Dedifferentiated amniotic fluid mesenchymal stem cell (primary cell): ENCODE data around the gene SFTA2.
"Not testable (repeated sequence)": the region's sequence is repeated elsewhere in the genome, so short reads cannot be mapped to it uniquely, and the experiment has no call there.

ENCODE experiments used
- DNase-seq: peaks from one replicate; pipeline ENCODE4 v3.0.0-alpha.2; 2016; ENCODE audit errors: extremely low spot score

The SFTA2 gene

GRCh38 chr6:30912746-30913520 is 19.0 kb downstream of the SFTA2 start:
- DNase-seq, result no peak

DNA sequence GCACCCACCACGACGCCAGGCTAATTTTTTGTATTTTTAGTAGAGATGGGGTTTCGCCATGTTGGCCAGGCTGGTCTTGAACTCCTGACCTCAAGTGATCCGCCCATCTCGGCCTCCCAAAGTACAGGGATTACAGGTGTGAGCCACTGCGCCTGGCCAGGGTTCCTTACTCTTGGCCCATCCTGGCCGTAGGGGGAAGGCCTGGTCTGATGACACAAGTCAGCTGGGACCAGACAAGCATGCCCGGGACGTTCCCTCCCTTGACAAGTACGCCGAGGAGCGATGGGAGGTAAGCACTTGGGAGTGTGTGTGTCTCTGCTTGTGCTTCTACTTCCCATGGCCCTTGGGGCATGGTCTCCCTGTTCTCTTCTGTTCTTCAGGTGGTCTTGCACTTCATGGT is 21.5 kb downstream of the SFTA2 start:
- not testable (repeated sequence) for DNase-seq

GRCh38 chr6:30908700-30909099 is 23.3 kb downstream of the SFTA2 start:
- no peak for DNase-seq

- peak; percentile 99 for DNase-seq
Measured at GRCh38 chr6:30907758-30908591, 24.0 kb downstream of the SFTA2 start, which contains the start of gene GTF2H4. GTF2H4 (plus strand) TSS chr6:30908207.

DNA sequence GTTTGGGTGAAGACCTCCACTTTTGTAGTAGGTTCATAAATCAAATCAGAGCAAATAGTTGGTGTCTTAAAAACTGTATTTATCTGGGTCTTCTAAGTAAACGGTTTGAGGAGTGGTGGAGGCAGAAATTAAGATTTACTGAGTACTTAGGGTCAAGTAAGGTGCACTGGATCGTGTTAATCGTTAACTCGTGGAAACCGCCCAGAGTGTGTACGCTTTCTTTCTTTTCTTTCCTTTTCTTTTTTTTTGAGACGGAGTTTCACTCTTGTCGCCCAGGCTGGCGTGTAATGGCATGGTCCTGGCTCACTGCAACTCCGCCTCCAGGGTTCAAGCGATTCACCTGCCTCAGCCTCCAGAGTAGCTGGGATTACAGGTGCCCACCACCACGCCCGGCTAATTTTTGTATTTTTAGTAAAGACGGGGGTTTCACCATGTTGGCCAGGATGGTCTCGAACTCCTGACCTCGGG is 24.6 kb downstream of the SFTA2 start:
- DNase-seq, result not testable (repeated sequence)

GRCh38 chr6:30903236-30903635 is 28.7 kb downstream of the SFTA2 start:
- no peak for DNase-seq

- no peak for DNase-seq
Measured at GRCh38 chr6:30902709-30903108, 29.3 kb downstream of the SFTA2 start.

DNA sequence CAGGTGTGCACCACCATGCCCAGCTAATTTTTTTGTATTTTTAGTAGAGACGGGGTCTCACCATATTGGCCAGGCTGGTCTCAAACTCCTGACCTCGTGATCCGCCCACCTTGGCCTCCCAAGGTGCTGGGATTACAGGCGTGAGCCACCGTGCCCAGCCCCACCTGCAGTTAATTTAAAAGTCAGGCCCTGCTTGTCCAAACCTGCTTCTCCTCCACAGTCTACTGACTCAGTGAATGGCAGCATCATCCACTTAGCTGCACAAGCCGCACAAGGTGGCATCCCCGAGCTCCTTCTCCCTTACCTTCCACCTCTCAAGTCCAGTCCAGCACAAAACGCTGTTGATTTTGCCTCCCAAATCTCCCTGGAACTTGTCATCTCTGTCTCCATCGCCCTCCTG is 29.8 kb downstream of the SFTA2 start:
- not testable (repeated sequence) for DNase-seq

DNA sequence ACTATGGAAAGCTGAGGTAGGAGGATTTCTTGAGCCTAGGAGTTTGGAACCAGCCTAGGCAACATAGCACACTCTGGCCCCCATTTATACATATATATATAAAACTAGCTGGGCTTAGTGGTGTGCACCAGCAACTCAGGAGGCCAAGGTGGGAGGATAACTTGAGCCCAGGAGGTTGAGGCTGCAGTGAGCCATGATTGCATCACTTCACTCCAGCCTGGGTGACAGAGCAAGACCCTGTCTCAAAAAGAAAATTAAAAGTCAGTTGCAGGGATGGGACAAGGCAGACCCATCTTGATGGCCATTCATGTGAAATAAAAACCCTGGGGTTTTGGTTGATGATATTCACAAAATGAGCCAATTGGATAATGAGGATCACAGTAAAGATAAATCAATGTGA is 30.5 kb downstream of the SFTA2 start:
- no peak for DNase-seq

- DNase-seq, result no peak
Measured at GRCh38 chr6:30900863-30901417, 31.0 kb downstream of the SFTA2 start.

- DNase-seq, result no peak
Measured at GRCh38 chr6:30898750-30899360, 33.1 kb downstream of the SFTA2 start.

DNA sequence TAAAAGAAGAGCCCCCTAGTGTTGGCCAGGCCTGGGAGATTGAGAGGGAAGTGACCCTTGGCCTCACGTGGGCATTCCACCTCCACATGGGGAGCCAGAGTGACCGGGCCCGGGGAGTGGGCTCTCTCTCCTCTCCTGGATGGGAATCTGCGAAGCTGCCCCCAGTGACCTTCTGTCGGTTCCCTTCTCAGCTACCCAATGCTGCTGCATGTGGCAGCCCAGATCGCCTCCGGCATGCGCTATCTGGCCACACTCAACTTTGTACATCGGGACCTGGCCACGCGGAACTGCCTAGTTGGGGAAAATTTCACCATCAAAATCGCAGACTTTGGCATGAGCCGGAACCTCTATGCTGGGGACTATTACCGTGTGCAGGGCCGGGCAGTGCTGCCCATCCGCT is 34.1 kb downstream of the SFTA2 start:
- no peak for DNase-seq

- DNase-seq, result no peak
Measured at GRCh38 chr6:30896541-30896940, 35.4 kb downstream of the SFTA2 start.

- DNase-seq, result no peak
Measured at GRCh38 chr6:30895343-30895742, 36.6 kb downstream of the SFTA2 start.

GRCh38 chr6:30894935-30895334 is 37.0 kb downstream of the SFTA2 start:
- no peak for DNase-seq

- DNase-seq, result no peak
Measured at GRCh38 chr6:30894381-30894780, 37.6 kb downstream of the SFTA2 start.

DNA sequence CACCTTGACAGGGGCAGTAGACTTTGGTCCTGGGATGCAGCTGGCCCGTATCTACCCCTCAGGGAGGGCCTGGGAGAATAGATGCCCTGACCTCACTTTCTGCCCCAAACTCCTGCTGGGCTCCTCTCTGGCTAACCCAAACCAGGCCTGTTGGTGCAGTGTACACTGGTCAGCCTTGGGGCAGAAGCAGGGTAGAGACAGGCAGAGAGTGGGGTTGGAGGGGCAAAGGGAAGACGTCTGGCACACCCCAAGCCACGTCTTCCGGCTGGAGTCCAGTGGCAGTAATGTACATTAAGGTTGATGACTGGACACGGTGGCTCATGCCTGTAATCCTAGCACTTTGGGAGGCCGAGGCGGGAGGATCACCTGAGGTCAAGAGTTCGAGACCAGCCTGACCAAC is 38.3 kb downstream of the SFTA2 start:
- DNase-seq, result no peak

DNA sequence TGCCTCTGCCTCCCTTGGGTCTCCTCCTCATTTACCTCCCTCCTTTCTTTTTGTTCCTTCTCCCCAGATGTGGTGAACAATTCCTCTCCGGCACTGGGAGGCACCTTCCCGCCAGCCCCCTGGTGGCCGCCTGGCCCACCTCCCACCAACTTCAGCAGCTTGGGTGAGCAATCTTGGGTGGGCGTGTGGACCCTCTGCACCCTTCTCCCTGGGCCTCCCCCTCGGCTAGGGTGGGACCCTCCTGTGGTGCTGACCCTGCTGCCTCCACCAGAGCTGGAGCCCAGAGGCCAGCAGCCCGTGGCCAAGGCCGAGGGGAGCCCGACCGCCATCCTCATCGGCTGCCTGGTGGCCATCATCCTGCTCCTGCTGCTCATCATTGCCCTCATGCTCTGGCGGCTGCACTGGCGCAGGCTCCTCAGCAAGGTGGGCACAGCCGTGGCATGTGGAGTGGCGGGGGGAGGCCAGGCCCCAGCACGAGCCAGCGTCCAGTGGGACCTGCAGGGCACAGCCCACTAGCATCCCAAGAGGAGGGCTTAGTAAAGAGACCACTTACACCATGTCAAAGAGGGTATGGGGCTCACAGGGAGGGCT is 38.9 kb downstream of the SFTA2 start:
- DNase-seq, result no peak

DNA sequence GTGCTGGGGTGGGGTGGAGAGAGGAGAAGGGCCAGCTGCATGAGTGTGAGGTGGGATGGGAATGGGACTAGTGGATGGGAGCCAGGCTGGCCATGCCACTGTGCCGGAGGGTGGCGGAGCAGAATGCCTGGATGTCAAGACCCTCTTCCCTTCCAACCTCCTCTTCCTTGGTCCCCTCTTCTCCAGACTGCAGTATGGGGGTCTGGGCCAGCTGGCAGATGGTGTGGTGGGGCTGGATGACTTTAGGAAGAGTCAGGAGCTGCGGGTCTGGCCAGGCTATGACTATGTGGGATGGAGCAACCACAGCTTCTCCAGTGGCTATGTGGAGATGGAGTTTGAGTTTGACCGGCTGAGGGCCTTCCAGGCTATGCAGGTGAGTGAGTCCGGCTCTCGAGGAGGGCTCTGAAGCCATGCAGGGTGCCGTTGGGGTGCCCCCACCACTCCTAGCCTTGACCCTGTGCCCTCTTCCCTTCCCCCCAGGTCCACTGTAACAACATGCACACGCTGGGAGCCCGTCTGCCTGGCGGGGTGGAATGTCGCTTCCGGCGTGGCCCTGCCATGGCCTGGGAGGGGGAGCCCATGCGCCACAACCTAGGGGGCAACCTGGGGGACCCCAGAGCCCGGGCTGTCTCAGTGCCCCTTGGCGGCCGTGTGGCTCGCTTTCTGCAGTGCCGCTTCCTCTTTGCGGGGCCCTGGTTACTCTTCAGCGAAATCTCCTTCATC is 40.0 kb downstream of the SFTA2 start:
- no peak for DNase-seq

GRCh38 chr6:30891450-30891723 is 40.6 kb downstream of the SFTA2 start:
- DNase-seq, result no peak
